Prostate gland (tissue), 2 donors: Measurements from ENCODE around the gene ARHGAP24.

Experiments
- POLR2AphosphoS5 ChIP-seq: sonication (generic); formaldehyde crosslinking; IDR thresholded peaks from one replicate; pipeline ENCODE4 v1.6.1; 2017; ENCODE audit warnings: antibody characterized with exemption
- TF ChIP-seq, protein P1 (sequence below), 4 experiments: fragments of 200-600 bp in 2 of 4; fragments of 450-650 bp in 2 of 4; sonication (generic) in 2 of 4; IDR thresholded peaks; 1 replicate in 3 of 4; 2 replicates in 1 of 4; pipeline ENCODE4 v1.5.1; 2016 to 2019; ENCODE audit warnings: antibody characterized with exemption in 4 of 4, mild to moderate bottlenecking in 2 of 4, moderate library complexity in 2 of 4

DNA sequence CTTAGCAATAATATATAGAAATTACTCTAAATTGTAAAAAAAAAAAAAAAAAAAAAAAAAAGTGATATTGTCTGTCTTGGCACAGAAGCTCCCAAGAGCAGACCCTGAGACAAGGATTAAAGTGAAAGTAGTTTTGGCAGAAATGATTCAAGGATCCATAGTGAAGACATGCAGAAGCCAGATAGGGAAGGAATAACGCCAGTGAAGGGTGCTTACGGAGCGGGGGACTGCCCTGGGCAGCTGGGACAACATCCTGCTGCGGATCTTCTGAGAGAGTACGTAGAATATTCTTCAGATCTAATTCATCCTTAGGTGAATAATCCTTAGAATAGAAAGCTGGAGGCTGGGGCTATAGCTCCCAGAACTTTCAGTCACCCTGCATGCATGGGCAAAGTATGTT is 39.8 kb downstream of the ARHGAP24 start:
- TF ChIP-seq, protein P1, sequence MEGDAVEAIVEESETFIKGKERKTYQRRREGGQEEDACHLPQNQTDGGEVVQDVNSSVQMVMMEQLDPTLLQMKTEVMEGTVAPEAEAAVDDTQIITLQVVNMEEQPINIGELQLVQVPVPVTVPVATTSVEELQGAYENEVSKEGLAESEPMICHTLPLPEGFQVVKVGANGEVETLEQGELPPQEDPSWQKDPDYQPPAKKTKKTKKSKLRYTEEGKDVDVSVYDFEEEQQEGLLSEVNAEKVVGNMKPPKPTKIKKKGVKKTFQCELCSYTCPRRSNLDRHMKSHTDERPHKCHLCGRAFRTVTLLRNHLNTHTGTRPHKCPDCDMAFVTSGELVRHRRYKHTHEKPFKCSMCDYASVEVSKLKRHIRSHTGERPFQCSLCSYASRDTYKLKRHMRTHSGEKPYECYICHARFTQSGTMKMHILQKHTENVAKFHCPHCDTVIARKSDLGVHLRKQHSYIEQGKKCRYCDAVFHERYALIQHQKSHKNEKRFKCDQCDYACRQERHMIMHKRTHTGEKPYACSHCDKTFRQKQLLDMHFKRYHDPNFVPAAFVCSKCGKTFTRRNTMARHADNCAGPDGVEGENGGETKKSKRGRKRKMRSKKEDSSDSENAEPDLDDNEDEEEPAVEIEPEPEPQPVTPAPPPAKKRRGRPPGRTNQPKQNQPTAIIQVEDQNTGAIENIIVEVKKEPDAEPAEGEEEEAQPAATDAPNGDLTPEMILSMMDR (IDR thresholded peaks at IDR 0.05): no peak
- no peak for TF ChIP-seq POLR2AphosphoS5
